Lower leg skin (tissue), 4 donors: ENCODE results near the gene AWAT2. TPM values are rescaled to one million over a fixed set of nuclear protein-coding genes. Genes with fewer than 3 reads are reported as not detected.

Experiments used
- DNase-seq, 2 donors: peaks; one replicate each; pipeline ENCODE4 v3.0.0-alpha.2; 2019; ENCODE audit warnings: low spot score in 2 of 2
- H3K4me3 ChIP-seq: fragments of 200-600 bp; sonication (generic); 2 replicates; pipeline ENCODE4 v1.5.1; 2017; ENCODE audit warnings: mild to moderate bottlenecking, low read depth; ENCODE audit not compliant: poor library complexity, severe bottlenecking
- CTCF ChIP-seq, 3 donors: fragments of 450-650 bp; IDR thresholded peaks; one replicate each; pipeline ENCODE4 v1.5.1; 2016; ENCODE audit warnings: antibody characterized with exemption in 3 of 3, mild to moderate bottlenecking in 3 of 3, moderate library complexity in 2 of 3
- POLR2A ChIP-seq, 2 donors: fragments of 450-650 bp; IDR thresholded peaks; one replicate each; pipeline ENCODE4 v1.6.1; 2016 to 2017; ENCODE audit warnings: antibody characterized with exemption in 2 of 2, mild to moderate bottlenecking in 1 of 2, moderate library complexity in 1 of 2
- WGBS, 2 donors: methylation state at CpG; one replicate each; pipeline ENCODE4 v1.1.5; 2018; 5-methylcytosine and 5-hydroxymethylcytosine counted together
- intact Hi-C: fragments of 100-400 bp; cut with DNase I; formaldehyde crosslinking; loops from one replicate; pipeline ENCODE4 v1.15.0; 2023; ENCODE audit warnings: low total_unique reads
- total RNA-seq, 4 donors: library from RNA; depleted of rRNA; stranded (reverse); fragments of >200 nt; gene quantifications; one replicate each; pipeline ENCODE4 v1.1.0, GENCODE V29; 2016

AWAT2 gene
- total RNA-seq, 4 donors from 2014 or later = 0.88 to 10.8 (median 6.3) TPM

- no peak for DNase-seq
- TF ChIP-seq CTCF (IDR thresholded peaks at IDR 0.05) = no peak
- no peak for TF ChIP-seq POLR2A (IDR thresholded peaks at IDR 0.05)
- no peak overlapping the region for H3K4me3 ChIP-seq
- 74 to 86% methylated on average over 2 of the region's 2 CpGs for WGBS, 2 donors
- intact Hi-C loops = no loop called here
These were observed 10.0 kb downstream of the AWAT2 start for GRCh38 chrX:70039758-70040157.

GRCh38 chrX:70038951-70039350 lies 10.8 kb downstream of the AWAT2 start:
- TF ChIP-seq POLR2A (IDR thresholded peaks at IDR 0.05) = no peak
- TF ChIP-seq CTCF (IDR thresholded peaks at IDR 0.05) = no peak
- no peak for DNase-seq
- intact Hi-C loops = no loop called here
- WGBS, 2 donors = 80 to 100% methylated on average over 1 of the region's 1 CpG
- no peak overlapping the region for H3K4me3 ChIP-seq

GRCh38 chrX:70038515-70038914 lies 11.2 kb downstream of the AWAT2 start:
- intact Hi-C loops = no loop called here
- no peak overlapping the region for H3K4me3 ChIP-seq
- TF ChIP-seq CTCF (IDR thresholded peaks at IDR 0.05) (no peak), POLR2A (IDR thresholded peaks at IDR 0.05) (no peak)
- DNase-seq = no peak
- WGBS, 2 donors = 77 to 78% methylated on average over 2 of the region's 2 CpGs

GRCh38 chrX:70034646-70035045 lies 15.1 kb downstream of the AWAT2 start:
- H3K4me3 ChIP-seq = no peak overlapping the region
- WGBS, 2 donors = 39 to 69% methylated on average over 4 of the region's 4 CpGs
- DNase-seq = no peak
- TF ChIP-seq POLR2A (IDR thresholded peaks at IDR 0.05) (no peak), CTCF (IDR thresholded peaks at IDR 0.05) (no peak)
- intact Hi-C loops = no loop called here

GRCh38 chrX:70033348-70034051 lies 16.2 kb downstream of the AWAT2 start:
- intact Hi-C loops = no loop called here
- DNase-seq = no peak
- no peak overlapping the region for H3K4me3 ChIP-seq
- WGBS, 2 donors = 65 to 70% methylated on average over 8 to 10 of the region's 10 CpGs
- no peak for TF ChIP-seq POLR2A (IDR thresholded peaks at IDR 0.05)
- TF ChIP-seq CTCF (IDR thresholded peaks at IDR 0.05) = no peak

- H3K4me3 ChIP-seq = no peak overlapping the region
- no peak for DNase-seq
- no peak for TF ChIP-seq CTCF (IDR thresholded peaks at IDR 0.05)
- intact Hi-C loops = no loop called here
- 27 to 53% methylated on average over 2 of the region's 2 CpGs for WGBS, 2 donors
These were observed 16.9 kb downstream of the AWAT2 start for GRCh38 chrX:70032792-70033191.
